IMR-90 (cell line): ENCODE measurements around the gene CENPF. TPM values are rescaled to one million over a fixed set of nuclear protein-coding genes. Genes with fewer than 3 reads are reported as not detected.

Experiments used
- ATAC-seq: fragments of 200-7000 bp; cut with Tn5 transposase; 2 replicates; pipeline ENCODE4 v1.9.1; 2020; ENCODE audit warnings: low read depth, mild to moderate bottlenecking, moderate library complexity
- BruUV-seq: library from RNA; stranded (reverse); fragments of 400-500 nt; replicated peaks from 2 replicates; lab custom pipeline; 2021; lab: Mats Ljungman, UMichigan
- CTCF ChIA-PET: fragments of 300-600 bp; formaldehyde crosslinking; extraction: SDS; loops from one replicate; lab custom pipeline; 2021; ENCODE audit warnings: antibody characterized with exemption; lab: Yijun Ruan, JAX
- POLR2A ChIA-PET: fragments of 300-600 bp; sonication (Branson Sonifier 250); formaldehyde crosslinking; loops from one replicate; lab custom pipeline; 2022; ENCODE audit warnings: antibody characterized with exemption; ENCODE audit not compliant: unreplicated experiment; lab: Charles Lee
- DNase-seq: peaks from one replicate; pipeline ENCODE4 v3.0.0; 2013
- H2AFZ ChIP-seq: replicated peaks from 2 replicates; pipeline ENCODE3; 2013; ENCODE audit warnings: low read length, mild to moderate bottlenecking; ENCODE audit not compliant: poor library complexity
- H2AK5ac ChIP-seq: 2 replicates; pipeline ENCODE4 v1.6.1; 2013; ENCODE audit warnings: low read depth, low read length, inconsistent platforms
- H2AK9ac ChIP-seq: replicated peaks from 2 replicates; pipeline ENCODE3; 2013; ENCODE audit warnings: mild to moderate bottlenecking, low read depth, low read length, moderate library complexity; ENCODE audit not compliant: poor library complexity
- H2BK120ac ChIP-seq: 2 replicates; pipeline ENCODE4 v1.6.1; 2013; ENCODE audit warnings: low read depth, low read length, inconsistent platforms
- H2BK15ac ChIP-seq: 3 replicates; pipeline ENCODE4 v1.6.1; 2013; ENCODE audit warnings: low read depth, low read length, inconsistent platforms
- H2BK20ac ChIP-seq: 2 replicates; pipeline ENCODE4 v1.6.1; 2013; ENCODE audit warnings: low read depth, mild to moderate bottlenecking, inconsistent platforms, low read length, moderate library complexity
- H2BK5ac ChIP-seq: 2 replicates; pipeline ENCODE4 v1.6.1; 2013; ENCODE audit warnings: mild to moderate bottlenecking, low read depth, low read length, inconsistent platforms; ENCODE audit not compliant: poor library complexity, severe bottlenecking
- H3K14ac ChIP-seq: replicated peaks from 2 replicates; pipeline ENCODE4 v1.6.1; 2013; ENCODE audit warnings: low read depth, low read length, inconsistent platforms
- H3K18ac ChIP-seq: 2 replicates; pipeline ENCODE4 v1.6.1; 2013; ENCODE audit warnings: low read depth, low read length, control low read depth
- H3K23ac ChIP-seq: 2 replicates; pipeline ENCODE4 v1.6.1; 2013; ENCODE audit warnings: low read depth, low read length, inconsistent platforms
- H3K27ac ChIP-seq: 2 replicates; pipeline ENCODE4 v1.5.1; 2013; ENCODE audit warnings: mild to moderate bottlenecking, control low read depth, low read length; ENCODE audit not compliant: insufficient read depth
- H3K27me3 ChIP-seq: 2 replicates; pipeline ENCODE4 v1.6.1; 2013; ENCODE audit warnings: low read length; ENCODE audit not compliant: control insufficient read depth, insufficient read depth
- H3K36me3 ChIP-seq: 2 replicates; pipeline ENCODE4 v1.6.1; 2013; ENCODE audit warnings: low read length, mixed read lengths; ENCODE audit not compliant: control insufficient read depth, insufficient read depth
- H3K4ac ChIP-seq: 2 replicates; pipeline ENCODE4 v1.6.1; 2013; ENCODE audit warnings: low read depth, low read length, inconsistent platforms
- H3K4me1 ChIP-seq: 2 replicates; pipeline ENCODE4 v1.6.1; 2013; ENCODE audit warnings: low read length, mixed read lengths; ENCODE audit not compliant: control insufficient read depth, insufficient read depth
- H3K4me2 ChIP-seq: 2 replicates; pipeline ENCODE4 v1.6.1; 2013; ENCODE audit warnings: low read depth, mild to moderate bottlenecking, control low read depth, low read length, moderate library complexity
- H3K4me3 ChIP-seq: 2 replicates; pipeline ENCODE4 v1.5.1; 2013; ENCODE audit warnings: low read depth, mild to moderate bottlenecking, control low read depth, low read length, moderate library complexity; ENCODE audit not compliant: insufficient read depth
- H3K56ac ChIP-seq: 2 replicates; pipeline ENCODE4 v1.6.1; 2013; ENCODE audit warnings: low read length, inconsistent platforms; ENCODE audit not compliant: insufficient read depth; ENCODE audit errors: extremely low read depth
- H3K79me1 ChIP-seq, 2 experiments: 2 replicates each; pipeline ENCODE4 v1.6.1; 2013; ENCODE audit warnings: low read length in 2 of 2, inconsistent platforms in 1 of 2, low read depth in 1 of 2
- H3K9ac ChIP-seq: 2 replicates; pipeline ENCODE4 v1.6.1; 2013; ENCODE audit warnings: low read depth, low read length, control low read depth
- H3K9me1 ChIP-seq: 2 replicates; pipeline ENCODE4 v1.6.1; 2013; ENCODE audit warnings: low read length, inconsistent platforms; ENCODE audit not compliant: insufficient read depth
- H3K9me3 ChIP-seq: 2 replicates; pipeline ENCODE4 v1.6.1; 2013; ENCODE audit warnings: low read length; ENCODE audit not compliant: control insufficient read depth, insufficient read depth
- H4K20me1 ChIP-seq: 2 replicates; pipeline ENCODE4 v1.6.1; 2013; ENCODE audit warnings: low read length, inconsistent platforms; ENCODE audit not compliant: insufficient read depth
- H4K5ac ChIP-seq: 2 replicates; pipeline ENCODE4 v1.6.1; 2013; ENCODE audit warnings: mild to moderate bottlenecking, low read depth, low read length, control low read depth
- H4K8ac ChIP-seq, 2 experiments: 2 replicates each; pipeline ENCODE4 v1.6.1; 2013; ENCODE audit warnings: low read depth in 2 of 2, low read length in 2 of 2, control low read depth in 1 of 2, inconsistent platforms in 1 of 2
- H4K91ac ChIP-seq: 2 replicates; pipeline ENCODE4 v1.6.1; 2013; ENCODE audit warnings: low read depth, low read length, inconsistent platforms; ENCODE audit not compliant: insufficient read depth
- CEBPB ChIP-seq: IDR thresholded peaks from 2 replicates; pipeline ENCODE4 v1.6.1; 2012; ENCODE audit warnings: low read depth, low read length, improper control_type of control experiment
- CTCF ChIP-seq: conservative IDR thresholded peaks from 2 replicates; pipeline ENCODE4 v1.5.1; 2012; ENCODE audit warnings: mild to moderate bottlenecking, low read depth, low read length, improper control_type of control experiment
- MAFK ChIP-seq: IDR thresholded peaks from 2 replicates; pipeline ENCODE4 v1.6.1; 2012; ENCODE audit warnings: low read depth, low read length, improper control_type of control experiment
- MAZ ChIP-seq: IDR thresholded peaks from 2 replicates; pipeline ENCODE4 v1.6.1; 2012; ENCODE audit warnings: low read depth, mild to moderate bottlenecking, low read length, improper control_type of control experiment, moderate library complexity, borderline replicate concordance
- NFE2L2 ChIP-seq: fragments of 150-350 bp; IDR thresholded peaks from 2 replicates; pipeline ENCODE4 v1.6.1; 2016; ENCODE audit warnings: low read depth, mild to moderate bottlenecking, low read length
- RAD21 ChIP-seq: IDR thresholded peaks from 2 replicates; pipeline ENCODE4 v1.6.1; 2012; ENCODE audit warnings: low read length, improper control_type of control experiment
- RFX5 ChIP-seq: IDR thresholded peaks from 2 replicates; pipeline ENCODE4 v1.8.0; 2012; ENCODE audit warnings: low read depth, mild to moderate bottlenecking, low read length, moderate library complexity
- SMC3 ChIP-seq: fragments of 150-350 bp; IDR thresholded peaks from 2 replicates; pipeline ENCODE4 v1.6.1; 2016; ENCODE audit warnings: low read depth, mild to moderate bottlenecking, antibody characterized with exemption, low read length, moderate library complexity
- WGBS, 2 experiments: methylation state at CpG; one replicate each; pipeline versions ENCODE4 v1.1.5 to v1.1.7; 2013; ENCODE audit warnings: missing lambda C conversion rate in 2 of 2; ENCODE audit not compliant: insufficient read length in 1 of 2; ENCODE audit errors: extremely low coverage in 2 of 2; 5-methylcytosine and 5-hydroxymethylcytosine counted together
- dilution Hi-C: fragments of 300-500 bp; cut with HindIII; formaldehyde crosslinking; loops from one replicate; pipeline ENCODE4 v1.14.3; 2018; ENCODE audit warnings: low sequenced_read_pairs; ENCODE audit not compliant: unreplicated experiment
- in situ Hi-C: fragments of 300-500 bp; cut with MboI; formaldehyde crosslinking; loops from 3 replicates; pipeline ENCODE4 v1.14.3; 2019; ENCODE audit warnings: low sequenced_read_pairs, inconsistent platforms, mixed read lengths
- intact Hi-C: fragments of 100-400 bp; cut with micrococcal nuclease; formaldehyde crosslinking; loops from 2 replicates; pipeline ENCODE4 v1.10.0; 2022
- polyA plus RNA-seq, 3 experiments: library from polyadenylated mRNA; depleted of rRNA; stranded (reverse); fragments of >200 nt; gene quantifications; 2 replicates each; pipeline ENCODE4 v1.2.3, GENCODE V29; 2012; ENCODE audit warnings: low replicate concordance in 1 of 3
- total RNA-seq: library from RNA; depleted of rRNA; stranded (reverse); fragments of >200 nt; gene quantifications from 2 replicates; pipeline ENCODE4 v1.2.3, GENCODE V29; 2012

Gene CENPF
- total and polyA plus RNA-seq, 2 of the 4 experiments (the other 2 are of a cell fraction) = 20.9 to 51.8 TPM

GRCh38 chr1:214660900-214661299, 57.9 kb downstream of the CENPF start:
- H3K36me3 ChIP-seq = peaks cover 4% of the 10 kb centered on the region; the same call in 1 of the 2 replicates
- BruUV-seq = no TSS peak
- ATAC-seq (peak; percentile 95), DNase-seq (peak; percentile 96)
- H3K4me1 ChIP-seq = peaks cover 5% of the 10 kb centered on the region
- no peak overlapping the region for H3K23ac ChIP-seq
- TF ChIP-seq SMC3 = peak; percentile 76
- peak; percentile 92 for TF ChIP-seq RAD21
- peak; percentile 29; the same call in 1 of the 2 replicates for TF ChIP-seq NFE2L2
- no peak for TF ChIP-seq RFX5
- TF ChIP-seq MAZ = no peak
- TF ChIP-seq MAFK = peak; percentile 92
- peak; percentile 88 for TF ChIP-seq CTCF
- peak; percentile 73 for TF ChIP-seq CEBPB
- no peak overlapping the region for H3K4me3 ChIP-seq
- no peak overlapping the region for H3K9ac ChIP-seq
- no peak overlapping the region for H2AK5ac ChIP-seq
- H3K79me1 ChIP-seq = peaks cover 20 to 42% of the 10 kb centered on the region in 2 experiments
- no peak overlapping the region for H3K56ac ChIP-seq
- H3K9me3 ChIP-seq = no peaks in the 10 kb centered on the region
- dilution Hi-C loops (loop anchor here (25.0 kb wide), 1 partner anchor 876 kb away; no protein-coding TSS in a partner anchor), in situ Hi-C loops (loop anchor here (5.0 kb wide), 1 partner anchor 486 kb away; no protein-coding TSS in a partner anchor), intact Hi-C loops (loop anchor here (1.0 to 10.0 kb wide), 7 partner anchors 146 to 856 kb away; partner anchors contain the start of gene KCNK2)
- no peak overlapping the region for H4K8ac ChIP-seq
- H3K27ac ChIP-seq = no peak overlapping the region
- no peak overlapping the region for H2AFZ ChIP-seq
- H3K9me1 ChIP-seq = no peaks in the 10 kb centered on the region
- no peak overlapping the region for H2BK120ac ChIP-seq
- no peak overlapping the region for H2AK9ac ChIP-seq
- no peak overlapping the region for H2BK20ac ChIP-seq
- no peaks in the 10 kb centered on the region for H3K27me3 ChIP-seq
- H3K4me2 ChIP-seq = no peak overlapping the region
- no peak overlapping the region for H4K91ac ChIP-seq
- H2BK15ac ChIP-seq = no peak overlapping the region
- WGBS, 2 experiments = no CpG with 5 or more reads among the region's 4 CpGs
- ChIA-PET CTCF (interaction anchor here (0.6 to 2.3 kb wide), 20 partner anchors 9 to 866 kb away, joined by 3 to 21 read pairs (median 3); no protein-coding TSS in a partner anchor), POLR2A (interaction anchor here (0.6 kb wide), 1 partner anchor 431 kb away, joined by 3 read pairs; no protein-coding TSS in a partner anchor)
- H3K18ac ChIP-seq = no peak overlapping the region
- H2BK5ac ChIP-seq = no peak overlapping the region
- no peak overlapping the region for H3K14ac ChIP-seq
- no peak overlapping the region for H4K5ac ChIP-seq
- H3K4ac ChIP-seq = no peak overlapping the region
- no peaks in the 10 kb centered on the region for H4K20me1 ChIP-seq
